ENCODE data around the gene LZTR1.
"Not testable (repeated sequence)": the region's sequence is repeated elsewhere in the genome, so short reads cannot be mapped to it uniquely, and the experiment has no call there.

LZTR1 gene

DNA sequence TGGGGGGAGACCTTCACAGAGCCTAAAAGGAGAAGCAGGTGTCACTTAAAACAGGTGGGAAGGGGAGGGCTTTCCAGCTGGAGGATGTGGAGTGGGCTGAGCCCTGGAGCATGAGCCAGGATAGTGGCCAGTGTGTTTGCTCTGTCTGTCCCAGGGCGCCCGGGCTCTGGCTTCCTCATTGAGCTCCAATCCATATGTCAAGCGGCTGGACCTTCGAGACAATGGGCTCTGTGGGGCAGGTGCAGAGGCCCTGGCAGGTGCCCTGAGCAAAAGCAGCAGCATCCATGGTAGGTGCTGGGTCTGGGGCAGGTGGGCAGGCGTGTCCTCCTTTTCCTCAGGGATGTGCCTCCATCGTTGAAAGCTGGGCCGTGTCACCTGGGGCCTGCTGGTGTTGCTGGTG lies 65.6 kb downstream of the LZTR1 start:
- H3K4me1 ChIP-seq (ENCODE audit: low read depth, poor library complexity, severe bottlenecking) = peaks cover 7% of the 10 kb centered on the region
- no peaks in the 10 kb centered on the region for H3K79me2 ChIP-seq (ENCODE audit: insufficient read depth, low read depth)
- no peak overlapping the region for H3K9ac ChIP-seq
- H4K20me1 ChIP-seq (ENCODE audit: insufficient read depth) = no peaks in the 10 kb centered on the region
- no peaks in the 10 kb centered on the region; the same call in 1 of the 2 replicates for H3K27me3 ChIP-seq (ENCODE audit: insufficient read depth, low read depth)
- no peak for TF ChIP-seq CTCF (conservative IDR thresholded peaks at IDR 0.05; ENCODE audit: low read depth, low read length)
- H2AFZ ChIP-seq (ENCODE audit: low read depth) = no peak overlapping the region
- no peak overlapping the region for H3K4me3 ChIP-seq (IDR thresholded peaks at IDR 0.05; ENCODE audit: insufficient read depth, low read depth, low read length)
- no peak overlapping the region for H3K27ac ChIP-seq
- no peaks in the 10 kb centered on the region for H3K36me3 ChIP-seq (ENCODE audit: insufficient read depth)
- H3K4me2 ChIP-seq = no peak overlapping the region

- H3K79me2 ChIP-seq (ENCODE audit: insufficient read depth, low read depth); H4K20me1 ChIP-seq (ENCODE audit: insufficient read depth); H3K9ac ChIP-seq; H3K27ac ChIP-seq; H3K4me1 ChIP-seq (ENCODE audit: low read depth, poor library complexity, severe bottlenecking); H2AFZ ChIP-seq (ENCODE audit: low read depth); H3K27me3 ChIP-seq (ENCODE audit: insufficient read depth, low read depth); H3K4me2 ChIP-seq; H3K4me3 ChIP-seq (IDR thresholded peaks at IDR 0.05; ENCODE audit: insufficient read depth, low read depth, low read length); H3K36me3 ChIP-seq (ENCODE audit: insufficient read depth): not testable (repeated sequence)
Measured at GRCh38 chr22:21048448-21048847, 66.4 kb downstream of the LZTR1 start.

Measured in KMS-11 (cell line).